Cortex of kidney (tissue), 1 donor: ENCODE measurements around the gene BRS3.

ENCODE experiments used
- DNase-seq: peaks from one replicate; lab custom pipeline; 2025; lab: John Stamatoyannopoulos, UW

BRS3 gene

DNA sequence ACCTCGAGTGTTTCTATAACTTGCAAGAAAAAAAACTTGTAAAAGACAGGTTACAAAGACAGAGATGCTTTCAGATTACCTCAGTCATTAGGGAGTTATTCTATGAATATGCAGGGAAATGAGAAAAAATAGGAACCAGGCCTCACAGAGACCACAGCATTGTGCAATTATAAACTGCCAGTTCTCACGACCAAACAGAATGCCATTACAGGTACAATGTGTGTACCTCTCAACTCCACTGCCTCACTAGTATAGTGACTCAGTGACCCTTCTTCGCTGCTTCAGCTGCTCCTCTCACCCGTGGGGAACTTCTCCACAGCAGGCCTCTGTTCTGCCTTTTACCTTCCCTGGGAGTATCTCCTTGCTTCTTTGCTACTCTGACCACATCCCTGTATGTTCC lies 7.3 kb downstream of the BRS3 start:
- DNase-seq: no peak

GRCh38 chrX:136496186-136496763 lies 8.5 kb downstream of the BRS3 start:
- no peak for DNase-seq

- DNase-seq: peak; percentile 13
These were observed 9.2 kb downstream of the BRS3 start for GRCh38 chrX:136496764-136497555.

GRCh38 chrX:136497556-136498052 lies 9.9 kb downstream of the BRS3 start, which contains the start of gene HTATSF1:
TSS of gene HTATSF1 (plus strand) at chrX:136497592. CDS start at chrX:136497685, 93 bp downstream.
- no peak for DNase-seq

GRCh38 chrX:136519069-136519468 lies 31.3 kb downstream of the BRS3 start:
- no peak for DNase-seq

- DNase-seq: no peak
These were observed 36.0 kb downstream of the BRS3 start for GRCh38 chrX:136523770-136524169.

- no peak for DNase-seq
These were observed 38.2 kb downstream of the BRS3 start for GRCh38 chrX:136525738-136526606.

DNA sequence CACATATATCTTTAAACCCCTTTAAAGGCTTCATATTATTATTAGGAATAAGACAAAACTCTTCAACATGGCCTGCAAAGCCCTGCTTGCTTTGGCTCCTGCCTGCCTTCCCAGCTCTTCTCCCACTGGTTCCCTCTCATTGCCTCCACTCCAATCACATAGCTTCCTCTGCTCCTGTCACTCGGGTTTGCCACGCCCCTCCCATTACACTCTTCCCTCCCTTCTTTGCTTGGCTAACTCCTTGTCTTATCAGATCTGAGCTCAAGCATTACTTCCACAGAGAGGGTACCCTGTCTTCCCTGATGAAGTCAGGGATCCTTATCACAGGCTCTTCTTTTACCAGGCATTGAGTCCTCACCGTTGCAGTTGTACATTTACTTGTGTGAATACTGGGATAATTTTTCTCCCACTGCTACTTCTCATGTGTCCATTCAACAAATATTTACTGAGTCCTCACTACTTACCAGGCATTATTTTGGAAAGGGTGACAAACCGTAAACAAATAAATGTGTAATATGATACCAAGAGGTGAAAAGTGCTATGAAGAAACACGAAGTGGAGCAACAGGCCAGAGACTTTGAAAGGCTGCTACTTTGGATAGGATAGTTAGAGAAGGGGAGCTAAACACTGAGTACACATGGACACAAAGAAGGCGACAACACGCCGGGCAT lies 41.0 kb downstream of the BRS3 start:
- no peak for DNase-seq

DNA sequence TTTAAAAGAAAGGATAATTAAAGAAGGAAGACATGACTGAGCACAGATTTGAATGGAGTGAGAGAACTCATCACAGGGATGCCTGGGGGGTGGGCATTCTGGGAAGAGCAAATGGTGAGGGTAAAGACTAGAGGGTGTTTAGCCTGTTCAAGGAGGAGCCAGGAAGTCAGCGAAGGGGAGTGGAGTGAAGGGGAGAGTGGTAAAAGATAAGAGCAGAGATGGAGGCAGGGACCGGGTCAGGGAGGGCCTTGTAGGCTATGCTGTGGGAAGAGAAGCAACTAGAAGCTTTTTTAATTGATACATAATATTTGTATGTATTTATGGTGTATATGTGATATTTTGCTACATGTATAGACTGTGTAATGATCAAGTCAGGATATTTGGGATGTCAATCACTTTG lies 42.0 kb downstream of the BRS3 start:
- no peak for DNase-seq

DNA sequence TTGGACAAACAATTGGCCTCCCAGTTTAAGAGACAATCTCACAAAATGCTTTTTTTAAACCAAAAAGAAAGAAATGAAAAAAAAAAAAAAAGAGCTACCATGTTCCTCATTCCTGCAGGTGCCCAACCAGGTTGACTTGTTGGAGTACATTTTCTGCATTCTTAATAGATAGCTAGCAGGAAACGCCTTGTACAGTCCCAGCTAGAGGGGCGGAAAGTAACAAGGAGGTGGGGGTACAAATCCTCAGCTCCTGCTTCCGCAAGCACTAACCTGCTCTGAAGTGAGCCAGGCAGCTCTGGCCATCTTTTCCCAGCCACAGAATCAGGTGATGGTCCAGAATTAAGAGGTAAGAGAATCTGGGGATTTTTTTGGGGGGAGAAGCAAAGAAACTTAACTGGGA lies 44.2 kb downstream of the BRS3 start, which contains the start of gene VGLL1:
Gene VGLL1, plus strand, starts transcription at position 265 of the 400 bp plus-strand sequence. CDS start 3,806 bp downstream, outside the sequence.
- DNase-seq: no peak

- no peak for DNase-seq
These were observed 46.4 kb downstream of the BRS3 start for GRCh38 chrX:136534131-136534530.

GRCh38 chrX:136538811-136539210 lies 51.1 kb downstream of the BRS3 start:
- DNase-seq: no peak

DNA sequence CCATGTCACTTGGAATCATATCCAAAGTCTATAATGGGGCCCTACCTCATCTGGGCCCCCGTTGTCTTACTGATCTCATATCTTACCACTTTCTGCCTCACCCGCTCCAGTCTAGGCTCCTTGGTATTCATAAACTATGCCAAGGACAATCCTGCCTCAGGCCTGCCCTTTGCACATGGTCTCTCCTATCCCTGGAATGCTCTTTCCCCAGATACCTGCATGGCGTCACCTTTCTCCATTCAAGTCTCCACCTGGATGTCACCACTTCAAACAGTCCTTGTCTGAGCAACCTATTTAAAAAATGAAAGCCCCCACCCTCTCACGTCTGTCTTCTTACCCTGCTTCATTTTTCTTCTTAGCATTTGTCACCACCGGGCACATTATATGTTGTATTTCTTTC lies 52.5 kb downstream of the BRS3 start:
- DNase-seq: no peak

GRCh38 chrX:136541294-136541693 lies 53.5 kb downstream of the BRS3 start:
- DNase-seq: no peak

- no peak for DNase-seq
These were observed 54.5 kb downstream of the BRS3 start for GRCh38 chrX:136542281-136542680.
